Measurements from ENCODE around the gene TMEM98.
"Not testable (repeated sequence)": the region's sequence is repeated elsewhere in the genome, so short reads cannot be mapped to it uniquely, and the experiment has no call there.

TMEM98 gene

DNA sequence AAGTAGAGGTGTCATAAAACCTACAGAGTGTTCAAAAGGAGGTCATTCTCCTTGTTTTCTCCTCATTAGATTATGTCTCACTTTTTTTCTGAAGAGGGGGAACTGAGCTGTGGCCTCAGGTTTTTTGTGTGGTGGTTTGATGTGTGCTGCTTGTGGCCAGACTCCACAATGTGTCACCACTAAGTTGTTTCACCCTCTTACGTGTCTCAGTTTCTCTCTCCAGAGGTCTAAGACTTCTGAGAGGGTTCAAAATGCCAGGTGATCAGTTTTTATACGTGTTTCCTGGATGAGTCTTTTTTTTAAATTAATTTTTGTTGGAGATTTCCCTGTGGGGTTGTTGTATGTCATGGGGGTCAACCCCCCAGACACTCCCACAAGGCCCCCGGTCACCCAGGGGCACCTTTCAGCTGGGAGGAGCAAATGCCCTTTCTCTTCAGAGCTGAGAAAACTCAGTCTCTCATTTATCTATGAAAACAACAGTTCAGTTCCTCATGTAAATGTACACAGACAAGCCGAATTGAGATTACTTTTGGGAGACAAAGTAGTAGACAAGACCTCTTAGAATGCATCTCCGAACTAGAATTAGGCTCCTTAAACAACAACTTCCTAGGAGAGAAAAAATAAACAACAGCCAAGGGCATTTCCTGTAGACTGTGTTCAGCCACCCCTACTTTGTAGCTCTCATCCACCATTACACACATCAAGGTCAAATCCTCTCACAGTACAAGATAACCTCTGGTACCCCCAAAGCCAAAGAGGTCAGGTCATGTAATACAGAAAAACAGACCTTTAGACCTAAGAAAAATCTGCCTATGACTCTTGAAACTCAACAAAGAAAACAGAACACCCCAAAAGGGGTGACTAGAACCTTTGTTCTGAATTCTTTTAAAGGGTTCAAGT lies 23.9 kb upstream of the TMEM98 start:
- DNase-seq = no peak
- TF ChIP-seq POLR2A (IDR thresholded peaks at IDR 0.05; ENCODE audit: low read length) = no peak
- no peak for TF ChIP-seq GATA1 (IDR thresholded peaks at IDR 0.05; ENCODE audit: low read depth, low read length)

- TF ChIP-seq GATA1 (IDR thresholded peaks at IDR 0.05; ENCODE audit: low read depth, low read length) = no peak
- DNase-seq = no peak
Observed at GRCh38 chr17:32904891-32905290, 23.1 kb upstream of the TMEM98 start.

GRCh38 chr17:32907583-32907982 lies 20.4 kb upstream of the TMEM98 start:
- DNase-seq = no peak
- TF ChIP-seq POLR2A (IDR thresholded peaks at IDR 0.05; ENCODE audit: low read length) (no peak), GATA1 (IDR thresholded peaks at IDR 0.05; ENCODE audit: low read depth, low read length) (no peak)

GRCh38 chr17:32909787-32910369 lies 18.1 kb upstream of the TMEM98 start:
- TF ChIP-seq GATA1 (IDR thresholded peaks at IDR 0.05; ENCODE audit: low read depth, low read length) (no peak), POLR2A (IDR thresholded peaks at IDR 0.05; ENCODE audit: low read length) (no peak)
- peak; percentile 89 to 92 for DNase-seq

- TF ChIP-seq POLR2A (IDR thresholded peaks at IDR 0.05; ENCODE audit: low read length) = no peak
- no peak for TF ChIP-seq GATA1 (IDR thresholded peaks at IDR 0.05; ENCODE audit: low read depth, low read length)
- DNase-seq = peak; percentile 11 to 29
Observed at GRCh38 chr17:32910769-32911168, 17.2 kb upstream of the TMEM98 start.

- DNase-seq = no peak
- TF ChIP-seq GATA1 (IDR thresholded peaks at IDR 0.05; ENCODE audit: low read depth, low read length) = no peak
Observed at GRCh38 chr17:32912218-32912897, 15.6 kb upstream of the TMEM98 start.

DNA sequence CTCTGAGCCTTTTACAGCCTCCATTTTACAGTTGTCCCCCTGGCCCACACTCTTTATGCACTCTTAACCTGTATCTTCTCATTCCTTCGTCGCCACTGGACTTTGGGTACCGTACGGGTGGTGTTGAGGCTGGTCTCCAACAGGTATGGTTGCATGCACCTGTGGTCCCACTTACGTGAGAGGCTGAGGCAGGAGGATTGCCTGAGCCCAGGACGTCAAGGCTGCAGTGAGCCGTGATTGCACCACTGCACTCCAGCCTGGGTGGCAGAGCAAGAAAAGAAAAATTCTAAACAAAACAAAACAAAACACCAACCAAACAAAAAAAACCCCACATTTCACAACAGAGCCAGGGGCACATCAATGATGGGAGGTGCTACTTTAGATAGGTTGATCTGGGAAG lies 14.4 kb upstream of the TMEM98 start:
- DNase-seq = no peak
- TF ChIP-seq GATA1 (IDR thresholded peaks at IDR 0.05; ENCODE audit: low read depth, low read length) (no peak), POLR2A (IDR thresholded peaks at IDR 0.05; ENCODE audit: low read length) (no peak)

DNA sequence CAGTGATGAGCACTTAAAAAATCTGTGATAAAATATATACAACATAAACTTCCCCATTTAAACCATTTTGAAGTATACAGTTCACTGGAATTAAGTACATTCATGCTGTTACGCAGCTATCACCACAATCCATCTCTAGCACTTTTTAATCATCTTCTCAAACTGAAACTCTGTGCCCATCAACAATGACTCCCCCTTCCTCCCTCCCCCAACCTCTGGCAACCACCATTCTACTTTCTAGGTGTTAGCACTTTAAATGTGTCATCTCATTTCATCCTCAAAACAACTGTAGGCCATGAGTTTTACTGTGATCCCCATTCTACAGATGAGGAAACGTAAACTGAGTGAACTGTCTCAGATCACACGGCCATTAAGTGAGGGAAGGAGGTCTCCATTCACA lies 13.8 kb upstream of the TMEM98 start:
- no peak for DNase-seq
- TF ChIP-seq POLR2A (IDR thresholded peaks at IDR 0.05; ENCODE audit: low read length) (no peak), GATA1 (IDR thresholded peaks at IDR 0.05; ENCODE audit: low read depth, low read length) (no peak)

GRCh38 chr17:32915245-32915644 lies 12.7 kb upstream of the TMEM98 start:
- peak; percentile 56 to 77 for DNase-seq

GRCh38 chr17:32916134-32916533 lies 11.8 kb upstream of the TMEM98 start:
- DNase-seq = no peak
- TF ChIP-seq POLR2A (IDR thresholded peaks at IDR 0.05; ENCODE audit: low read length) (no peak), GATA1 (IDR thresholded peaks at IDR 0.05; ENCODE audit: low read depth, low read length) (no peak)

More at GRCh38 chr17:32915245-32915644, 12.7 kb upstream of the TMEM98 start:
- TF ChIP-seq POLR2A (IDR thresholded peaks at IDR 0.05; ENCODE audit: low read length) (no peak), GATA1 (IDR thresholded peaks at IDR 0.05; ENCODE audit: low read depth, low read length) (no peak)

- no peak for TF ChIP-seq POLR2A (IDR thresholded peaks at IDR 0.05; ENCODE audit: low read length)
- TF ChIP-seq GATA1 (IDR thresholded peaks at IDR 0.05; ENCODE audit: low read depth, low read length) = no peak
- DNase-seq = no peak
Observed at GRCh38 chr17:32917081-32917480, 10.9 kb upstream of the TMEM98 start.

GRCh38 chr17:32917842-32918241 lies 10.1 kb upstream of the TMEM98 start:
- TF ChIP-seq POLR2A (IDR thresholded peaks at IDR 0.05; ENCODE audit: low read length) (no peak), GATA1 (IDR thresholded peaks at IDR 0.05; ENCODE audit: low read depth, low read length) (no peak)
- no peak for DNase-seq

- DNase-seq = not testable (repeated sequence)
Observed at GRCh38 chr17:32919876-32920275, 8.1 kb upstream of the TMEM98 start.

DNA sequence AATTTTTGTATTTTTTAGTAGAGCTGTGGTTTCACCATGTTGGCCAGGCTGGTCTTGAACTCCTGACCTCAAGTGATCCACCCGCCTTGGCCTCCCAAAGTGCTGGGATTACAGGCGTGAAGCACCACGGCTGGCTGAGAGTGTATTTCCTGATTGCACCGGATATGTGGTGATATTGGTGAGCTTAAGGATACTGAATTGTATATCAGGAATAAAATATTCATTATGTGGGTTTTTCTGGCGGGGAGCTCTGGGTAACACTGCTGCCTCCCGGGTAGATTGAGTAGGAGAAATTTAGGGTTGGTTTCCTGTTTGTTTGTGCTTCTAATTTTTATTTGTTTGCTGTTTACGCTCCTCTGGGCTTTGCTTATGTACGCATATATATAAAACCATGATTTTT lies 7.7 kb upstream of the TMEM98 start:
- TF ChIP-seq POLR2A (IDR thresholded peaks at IDR 0.05; ENCODE audit: low read length) (no peak), GATA1 (IDR thresholded peaks at IDR 0.05; ENCODE audit: low read depth, low read length) (no peak)
- DNase-seq = no peak

DNA sequence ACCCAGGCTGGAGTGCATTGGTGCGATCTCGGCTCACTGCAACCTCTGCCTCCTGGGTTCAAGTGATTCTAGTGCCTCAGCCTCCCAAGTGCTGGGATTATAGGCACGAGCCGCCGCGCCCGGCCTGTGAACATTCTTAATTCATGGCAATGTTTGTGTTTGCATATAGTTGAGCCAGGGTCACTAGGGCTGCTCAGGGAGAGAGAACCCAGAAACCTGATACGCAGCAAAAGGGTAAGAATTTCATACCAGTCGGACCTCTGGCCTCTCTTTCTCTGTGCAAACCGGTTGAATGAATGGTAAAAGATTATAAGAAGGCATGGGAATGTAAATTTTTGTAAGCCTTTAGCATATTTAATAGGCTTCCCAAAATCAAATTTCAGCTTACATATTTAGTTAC lies 6.9 kb upstream of the TMEM98 start:
- DNase-seq = no peak
- TF ChIP-seq GATA1 (IDR thresholded peaks at IDR 0.05; ENCODE audit: low read depth, low read length) = no peak
- no peak for TF ChIP-seq POLR2A (IDR thresholded peaks at IDR 0.05; ENCODE audit: low read length)

DNA sequence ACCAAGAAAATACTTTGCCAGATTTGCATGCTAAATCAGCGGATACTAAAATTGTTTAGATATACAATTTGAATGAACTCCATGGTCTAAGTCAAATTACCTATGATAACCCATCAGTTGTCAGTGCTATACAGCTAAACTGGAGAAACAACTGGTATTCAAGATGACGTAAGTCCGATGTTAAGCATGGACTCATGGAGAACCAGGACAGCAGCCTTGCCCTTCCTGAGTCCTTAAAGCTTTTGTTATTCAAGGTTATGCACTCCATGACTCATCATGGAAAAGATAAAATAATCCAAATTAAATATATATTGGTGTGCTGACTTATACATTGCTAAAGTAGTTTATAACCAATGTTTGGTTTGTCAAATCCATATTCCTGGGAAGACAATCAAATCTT lies 4.0 kb upstream of the TMEM98 start:
- not testable (repeated sequence) for DNase-seq
